Measurements from ENCODE around the gene TTLL10.

DNA sequence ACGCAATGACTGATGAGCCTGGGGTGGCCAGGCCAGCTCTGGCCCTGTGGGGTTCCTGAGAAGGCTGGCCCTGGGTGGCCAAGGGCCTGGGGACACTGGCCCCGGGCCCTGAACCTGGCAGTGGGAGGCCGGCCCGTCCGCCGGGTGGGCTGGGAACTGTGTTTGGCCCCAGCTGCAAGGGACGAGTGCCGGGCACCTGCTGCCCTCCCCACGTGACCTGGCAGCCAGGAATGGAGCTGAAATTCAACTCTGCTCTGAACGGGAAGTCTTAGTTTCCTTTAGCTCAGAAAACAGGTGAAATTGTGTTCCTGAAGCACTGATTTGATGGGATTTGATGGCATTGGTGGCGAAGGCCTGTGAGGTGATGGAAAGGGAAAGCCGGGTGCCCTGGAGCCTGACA is 8.2 kb upstream of the TTLL10 start:
- TF ChIP-seq, protein P1, sequence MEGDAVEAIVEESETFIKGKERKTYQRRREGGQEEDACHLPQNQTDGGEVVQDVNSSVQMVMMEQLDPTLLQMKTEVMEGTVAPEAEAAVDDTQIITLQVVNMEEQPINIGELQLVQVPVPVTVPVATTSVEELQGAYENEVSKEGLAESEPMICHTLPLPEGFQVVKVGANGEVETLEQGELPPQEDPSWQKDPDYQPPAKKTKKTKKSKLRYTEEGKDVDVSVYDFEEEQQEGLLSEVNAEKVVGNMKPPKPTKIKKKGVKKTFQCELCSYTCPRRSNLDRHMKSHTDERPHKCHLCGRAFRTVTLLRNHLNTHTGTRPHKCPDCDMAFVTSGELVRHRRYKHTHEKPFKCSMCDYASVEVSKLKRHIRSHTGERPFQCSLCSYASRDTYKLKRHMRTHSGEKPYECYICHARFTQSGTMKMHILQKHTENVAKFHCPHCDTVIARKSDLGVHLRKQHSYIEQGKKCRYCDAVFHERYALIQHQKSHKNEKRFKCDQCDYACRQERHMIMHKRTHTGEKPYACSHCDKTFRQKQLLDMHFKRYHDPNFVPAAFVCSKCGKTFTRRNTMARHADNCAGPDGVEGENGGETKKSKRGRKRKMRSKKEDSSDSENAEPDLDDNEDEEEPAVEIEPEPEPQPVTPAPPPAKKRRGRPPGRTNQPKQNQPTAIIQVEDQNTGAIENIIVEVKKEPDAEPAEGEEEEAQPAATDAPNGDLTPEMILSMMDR (IDR thresholded peaks at IDR 0.05) = no peak
- TF ChIP-seq POLR2A (IDR thresholded peaks at IDR 0.05) (no peak), POLR2AphosphoS5 (IDR thresholded peaks at IDR 0.05; ENCODE audit: insufficient read depth in 1 of 2, low read depth in 1 of 2) (no peak)

Measured in vagina (tissue), 2 donors.